ENCODE results near the gene CAPN7. TPM values are rescaled to one million over a fixed set of nuclear protein-coding genes. Genes with fewer than 3 reads are reported as not detected.
"Not testable (repeated sequence)": the region's sequence is repeated elsewhere in the genome, so short reads cannot be mapped to it uniquely, and the experiment has no call there.

CAPN7 gene
- 26.2 TPM for total RNA-seq
- long read RNA-seq, full-length matches to known transcripts, result 48 of 69 reads
- long read RNA-seq, partial matches to known transcripts, result 2 of 69 reads
- long read RNA-seq, other reads (novel, unspliced or antisense), result 19 of 69 reads

DNA sequence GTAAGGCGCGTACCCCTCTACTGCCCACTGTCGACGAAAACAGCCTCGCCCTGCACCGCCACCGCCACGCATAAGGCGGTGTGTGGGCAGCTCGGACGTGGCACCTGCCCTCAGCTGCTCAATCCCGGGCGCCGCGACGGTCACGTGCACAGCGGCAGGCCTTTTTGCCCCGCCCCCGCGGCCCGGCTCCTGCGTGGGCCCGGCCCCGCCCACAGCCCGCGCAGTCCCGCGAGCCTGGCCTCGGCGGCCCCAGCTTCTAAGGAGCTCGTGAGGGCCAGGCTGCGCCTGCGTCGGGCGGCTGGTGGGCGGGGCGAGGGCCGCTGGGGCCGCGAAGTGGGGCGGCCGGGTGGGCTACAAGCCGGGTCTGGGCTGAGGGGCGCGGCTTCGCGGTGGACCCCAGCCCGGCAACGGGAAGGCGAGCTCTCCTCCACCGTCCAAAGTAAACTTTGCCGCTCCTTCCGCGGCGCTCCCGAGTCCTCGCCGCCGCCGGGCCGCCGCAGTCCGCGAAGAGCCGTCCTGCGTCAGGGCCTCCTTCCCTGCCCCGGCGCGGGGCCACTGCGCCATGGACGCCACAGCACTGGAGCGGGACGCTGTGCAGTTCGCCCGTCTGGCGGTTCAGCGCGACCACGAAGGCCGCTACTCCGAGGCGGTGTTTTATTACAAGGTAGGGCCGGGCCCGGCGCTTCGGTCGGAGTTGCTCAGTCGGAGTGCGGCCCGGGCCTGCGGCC, at the start of gene CAPN7:
CAPN7 (plus strand) TSS at position 313 of the 728 bp plus-strand sequence; CDS start at position 563, 250 bp downstream.
- H3K27me3 ChIP-seq (ENCODE audit: low read depth), result no peaks in the 10 kb centered on the region
- H3K27ac ChIP-seq (replicated peaks), result peak within 1 kb of the TSS; percentile 98
- H3K36me3 ChIP-seq, result peaks cover 17% of the 10 kb centered on the region
- H3K4me1 ChIP-seq, result peaks cover 56% of the 10 kb centered on the region
- peak; percentile 96 for DNase-seq
- H3K9me3 ChIP-seq (replicated peaks), result no peaks in the 10 kb centered on the region
- intact Hi-C loops (cut with micrococcal nuclease), result loop anchor here (10.0 kb wide), 1 partner anchor 199 kb away; no protein-coding TSS in a partner anchor
- peak within 1 kb of the TSS; percentile 97 for H3K4me3 ChIP-seq
- TF ChIP-seq, protein P1, sequence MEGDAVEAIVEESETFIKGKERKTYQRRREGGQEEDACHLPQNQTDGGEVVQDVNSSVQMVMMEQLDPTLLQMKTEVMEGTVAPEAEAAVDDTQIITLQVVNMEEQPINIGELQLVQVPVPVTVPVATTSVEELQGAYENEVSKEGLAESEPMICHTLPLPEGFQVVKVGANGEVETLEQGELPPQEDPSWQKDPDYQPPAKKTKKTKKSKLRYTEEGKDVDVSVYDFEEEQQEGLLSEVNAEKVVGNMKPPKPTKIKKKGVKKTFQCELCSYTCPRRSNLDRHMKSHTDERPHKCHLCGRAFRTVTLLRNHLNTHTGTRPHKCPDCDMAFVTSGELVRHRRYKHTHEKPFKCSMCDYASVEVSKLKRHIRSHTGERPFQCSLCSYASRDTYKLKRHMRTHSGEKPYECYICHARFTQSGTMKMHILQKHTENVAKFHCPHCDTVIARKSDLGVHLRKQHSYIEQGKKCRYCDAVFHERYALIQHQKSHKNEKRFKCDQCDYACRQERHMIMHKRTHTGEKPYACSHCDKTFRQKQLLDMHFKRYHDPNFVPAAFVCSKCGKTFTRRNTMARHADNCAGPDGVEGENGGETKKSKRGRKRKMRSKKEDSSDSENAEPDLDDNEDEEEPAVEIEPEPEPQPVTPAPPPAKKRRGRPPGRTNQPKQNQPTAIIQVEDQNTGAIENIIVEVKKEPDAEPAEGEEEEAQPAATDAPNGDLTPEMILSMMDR (IDR thresholded peaks at IDR 0.05; ENCODE audit: borderline replicate concordance), result peak; percentile 55

DNA sequence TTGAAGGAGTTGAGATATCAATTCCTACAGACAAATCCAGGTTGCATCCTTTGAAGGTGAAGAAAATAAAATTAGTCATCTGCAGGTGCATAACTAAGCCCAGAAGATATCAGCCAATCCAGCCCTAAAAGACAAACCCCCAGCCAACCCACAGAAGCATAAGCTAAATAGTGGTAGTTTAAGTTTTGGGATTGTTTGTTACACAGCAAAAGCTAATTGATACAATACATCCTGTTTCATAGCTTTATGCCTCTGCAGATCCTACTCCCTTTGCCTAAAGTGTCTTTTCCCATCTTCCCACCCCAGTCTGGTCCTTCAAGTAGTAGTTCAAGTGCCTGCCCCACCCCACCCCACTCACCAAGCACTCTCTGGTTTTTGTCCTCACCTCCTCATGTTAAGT, 48.6 kb upstream of the CAPN7 start:
- TF ChIP-seq, protein P1 (IDR thresholded peaks at IDR 0.05; ENCODE audit: borderline replicate concordance), result no peak
- intact Hi-C loops (cut with micrococcal nuclease), result no loop called here
- Histone ChIP-seq H3K27ac (replicated peaks) (no peak overlapping the region), H3K36me3 (no peaks in the 10 kb centered on the region), H3K4me1 (no peaks in the 10 kb centered on the region), H3K4me3 (no peak overlapping the region), H3K27me3 (ENCODE audit: low read depth) (peaks cover 49% of the 10 kb centered on the region), H3K9me3 (replicated peaks) (no peaks in the 10 kb centered on the region)
- no peak for DNase-seq

DNA sequence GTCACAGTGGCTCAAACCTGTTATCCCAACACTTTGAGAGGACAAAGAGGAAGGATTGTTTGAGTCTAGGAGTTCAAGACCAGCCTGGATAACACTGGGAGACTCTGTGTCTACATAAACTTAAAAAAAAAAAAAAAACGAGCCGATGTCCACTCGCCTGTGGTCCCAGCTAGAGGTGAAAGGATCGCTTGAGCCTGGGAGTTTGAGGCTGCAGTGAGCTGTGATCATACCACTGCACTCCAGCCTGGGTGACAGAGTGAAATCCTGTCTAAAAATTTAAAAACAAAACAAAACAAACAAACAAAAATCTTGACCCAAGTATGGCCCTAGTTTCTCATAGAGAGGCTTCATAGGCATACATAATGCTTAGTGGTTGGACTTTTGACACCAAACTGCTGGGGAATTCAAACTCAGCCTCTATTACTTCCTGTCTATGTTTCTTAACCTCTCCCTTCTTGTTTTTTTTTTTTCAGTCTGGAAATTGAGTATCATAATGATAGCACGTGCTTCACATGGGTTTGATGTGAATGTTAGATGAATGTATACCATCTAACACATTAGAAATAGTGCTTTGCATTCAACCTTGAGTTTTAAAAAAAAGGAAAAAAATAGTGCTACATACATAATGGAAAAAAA, 46.4 kb upstream of the CAPN7 start:
- TF ChIP-seq, protein P1 (IDR thresholded peaks at IDR 0.05; ENCODE audit: borderline replicate concordance), result no peak
- no peak overlapping the region for H3K4me3 ChIP-seq
- H3K27me3 ChIP-seq (ENCODE audit: low read depth), result peaks cover 31% of the 10 kb centered on the region
- no peaks in the 10 kb centered on the region for H3K36me3 ChIP-seq
- H3K4me1 ChIP-seq, result no peaks in the 10 kb centered on the region
- intact Hi-C loops (cut with micrococcal nuclease), result no loop called here
- no peak overlapping the region for H3K27ac ChIP-seq (replicated peaks)
- H3K9me3 ChIP-seq (replicated peaks), result no peaks in the 10 kb centered on the region
- no peak for DNase-seq

DNA sequence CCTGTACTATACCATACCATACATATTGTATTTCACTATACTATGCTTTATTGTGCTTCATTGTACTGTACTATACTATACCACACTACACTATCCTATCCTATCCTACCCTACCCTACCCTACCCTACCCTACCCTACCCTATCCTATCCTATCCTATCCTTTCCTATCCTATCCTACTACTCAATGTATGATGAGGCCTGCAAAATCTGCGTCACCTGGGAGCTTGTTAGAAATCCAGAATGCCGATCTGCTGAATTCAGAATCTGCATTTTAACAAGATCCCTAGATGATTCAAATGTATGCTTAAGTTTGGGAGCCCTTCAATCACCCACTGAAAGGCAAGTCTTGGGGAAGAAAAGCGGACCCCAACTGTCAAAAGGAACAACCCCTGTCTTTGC, 45.4 kb upstream of the CAPN7 start:
- no peak overlapping the region for H3K27ac ChIP-seq (replicated peaks)

DNA sequence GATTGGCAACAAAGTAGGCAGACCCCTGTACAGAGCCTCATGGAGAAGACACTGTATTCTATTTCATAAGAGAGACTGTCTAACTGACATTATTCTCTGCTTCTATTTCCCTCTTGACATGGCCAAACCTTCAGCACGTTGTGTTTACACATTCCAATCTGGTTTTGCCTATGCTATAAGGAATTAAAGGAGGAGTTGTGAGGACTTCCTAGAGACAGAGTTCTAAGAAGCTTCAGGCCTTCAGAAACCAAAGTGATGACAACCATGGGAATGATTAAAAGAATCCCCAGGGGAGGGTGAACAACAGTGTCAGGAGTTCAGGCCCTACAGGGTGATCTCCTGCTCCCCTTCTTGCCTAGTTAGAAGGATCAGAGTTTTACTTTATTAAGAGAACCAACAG, 44.9 kb upstream of the CAPN7 start:
- no peak overlapping the region for H3K27ac ChIP-seq (replicated peaks)
- H3K4me3 ChIP-seq, result no peak overlapping the region
- TF ChIP-seq, protein P1 (IDR thresholded peaks at IDR 0.05; ENCODE audit: borderline replicate concordance), result no peak
- no peaks in the 10 kb centered on the region for H3K36me3 ChIP-seq
- H3K9me3 ChIP-seq (replicated peaks), result no peaks in the 10 kb centered on the region
- H3K27me3 ChIP-seq (ENCODE audit: low read depth), result peaks cover 18% of the 10 kb centered on the region
- intact Hi-C loops (cut with micrococcal nuclease), result no loop called here
- no peak for DNase-seq
- H3K4me1 ChIP-seq, result no peaks in the 10 kb centered on the region

More for the DNA sequence above, 45.4 kb upstream of the CAPN7 start:
- H3K36me3 ChIP-seq, result no peaks in the 10 kb centered on the region
- H3K27me3 ChIP-seq (ENCODE audit: low read depth), result peaks cover 22% of the 10 kb centered on the region
- TF ChIP-seq, protein P1 (IDR thresholded peaks at IDR 0.05; ENCODE audit: borderline replicate concordance), result no peak
- intact Hi-C loops (cut with micrococcal nuclease), result no loop called here
- no peak overlapping the region for H3K4me3 ChIP-seq
- no peaks in the 10 kb centered on the region for H3K9me3 ChIP-seq (replicated peaks)
- no peaks in the 10 kb centered on the region for H3K4me1 ChIP-seq
- DNase-seq, result no peak

DNA sequence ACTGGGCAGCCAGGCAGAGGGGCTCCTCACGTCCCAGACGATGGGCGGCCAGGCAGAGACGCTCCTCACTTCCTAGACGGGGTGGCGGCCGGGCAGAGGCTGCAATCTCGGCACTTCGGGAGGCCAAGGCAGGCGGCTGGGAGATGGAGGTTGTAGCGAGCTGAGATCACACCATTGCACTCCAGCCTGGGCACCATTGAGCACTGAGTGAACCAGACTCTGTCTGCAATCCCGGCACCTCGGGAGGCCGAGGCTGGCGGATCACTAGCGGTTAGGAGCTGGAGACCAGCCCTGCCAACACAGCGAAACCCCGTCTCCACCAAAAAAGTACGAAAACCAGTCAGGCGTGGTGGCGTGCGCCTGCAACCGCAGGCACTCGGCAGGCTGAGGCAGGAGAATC, 42.4 kb upstream of the CAPN7 start:
- intact Hi-C loops (cut with micrococcal nuclease); H3K9me3 ChIP-seq (replicated peaks); H3K27ac ChIP-seq (replicated peaks); H3K4me1 ChIP-seq; DNase-seq; H3K36me3 ChIP-seq; H3K4me3 ChIP-seq; H3K27me3 ChIP-seq (ENCODE audit: low read depth): not testable (repeated sequence)
